Glutamatergic neuron (in vitro differentiated cells): Measurements from ENCODE around the gene KRCC1. TPM values are rescaled to one million over a fixed set of nuclear protein-coding genes. Genes with fewer than 3 reads are reported as not detected.
A peak's percentile ranks its signal among the peaks of the same experiment; 100 is the strongest.

Source experiments
- DNase-seq: peaks from one replicate; pipeline ENCODE4 v3.0.0; 2022
- H3K27ac Mint-ChIP-seq: one replicate; pipeline ENCODE4 v1.8.0; 2020; ENCODE audit warnings: mild to moderate bottlenecking, mixed read lengths, inconsistent platforms; ENCODE audit not compliant: unreplicated experiment
- H3K27me3 Mint-ChIP-seq: one replicate; pipeline ENCODE4 v1.8.0; 2020; ENCODE audit warnings: mild to moderate bottlenecking, moderate library complexity, mixed read lengths, inconsistent platforms; ENCODE audit not compliant: unreplicated experiment
- H3K36me3 Mint-ChIP-seq: one replicate; pipeline ENCODE4 v1.8.0; 2020; ENCODE audit warnings: mild to moderate bottlenecking, mixed read lengths, inconsistent platforms; ENCODE audit not compliant: unreplicated experiment
- H3K4me1 Mint-ChIP-seq: one replicate; pipeline ENCODE4 v1.8.0; 2020; ENCODE audit warnings: mild to moderate bottlenecking, low read depth, mixed read lengths, inconsistent platforms; ENCODE audit not compliant: unreplicated experiment
- H3K4me3 Mint-ChIP-seq: one replicate; pipeline ENCODE4 v1.8.0; 2020; ENCODE audit warnings: mild to moderate bottlenecking, mixed read lengths, inconsistent platforms; ENCODE audit not compliant: unreplicated experiment
- H3K9me3 Mint-ChIP-seq: one replicate; pipeline ENCODE4 v1.8.0; 2020; ENCODE audit warnings: mild to moderate bottlenecking, moderate library complexity, mixed read lengths, inconsistent platforms; ENCODE audit not compliant: unreplicated experiment
- total RNA-seq: library from RNA; stranded (reverse); fragmentation: NEBNext Ultra II Directional; extraction: Animal tissue kit (Norgen Biotek cat#: 25700); gene quantifications from one replicate; pipeline ENCODE4 v1.2.1, GENCODE V29; 2021; ENCODE audit not compliant: unreplicated experiment
- TF ChIP-seq, protein P1 (sequence below): fragments of 200-600 bp; sonication (generic); IDR thresholded peaks from one replicate; pipeline ENCODE4 v1.5.0; 2021; ENCODE audit not compliant: partially characterized antibody, unreplicated experiment

The KRCC1 gene
- total RNA-seq, 1 donor from 2014 or later, result 8.0 TPM

- Mint-ChIP-seq H3K9me3 (peaks cover 1% of the 10 kb centered on the region), H3K4me3 (no peak overlapping the region), H3K27ac (no peak overlapping the region), H3K27me3 (peaks cover 2% of the 10 kb centered on the region), H3K36me3 (no peaks in the 10 kb centered on the region), H3K4me1 (peaks cover 12% of the 10 kb centered on the region)
- DNase-seq, result no peak
- TF ChIP-seq, protein P1, sequence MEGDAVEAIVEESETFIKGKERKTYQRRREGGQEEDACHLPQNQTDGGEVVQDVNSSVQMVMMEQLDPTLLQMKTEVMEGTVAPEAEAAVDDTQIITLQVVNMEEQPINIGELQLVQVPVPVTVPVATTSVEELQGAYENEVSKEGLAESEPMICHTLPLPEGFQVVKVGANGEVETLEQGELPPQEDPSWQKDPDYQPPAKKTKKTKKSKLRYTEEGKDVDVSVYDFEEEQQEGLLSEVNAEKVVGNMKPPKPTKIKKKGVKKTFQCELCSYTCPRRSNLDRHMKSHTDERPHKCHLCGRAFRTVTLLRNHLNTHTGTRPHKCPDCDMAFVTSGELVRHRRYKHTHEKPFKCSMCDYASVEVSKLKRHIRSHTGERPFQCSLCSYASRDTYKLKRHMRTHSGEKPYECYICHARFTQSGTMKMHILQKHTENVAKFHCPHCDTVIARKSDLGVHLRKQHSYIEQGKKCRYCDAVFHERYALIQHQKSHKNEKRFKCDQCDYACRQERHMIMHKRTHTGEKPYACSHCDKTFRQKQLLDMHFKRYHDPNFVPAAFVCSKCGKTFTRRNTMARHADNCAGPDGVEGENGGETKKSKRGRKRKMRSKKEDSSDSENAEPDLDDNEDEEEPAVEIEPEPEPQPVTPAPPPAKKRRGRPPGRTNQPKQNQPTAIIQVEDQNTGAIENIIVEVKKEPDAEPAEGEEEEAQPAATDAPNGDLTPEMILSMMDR, result no peak
Measured at GRCh38 chr2:88078643-88079172, 23.1 kb upstream of the KRCC1 start.

- Mint-ChIP-seq H3K9me3 (peaks cover 2% of the 10 kb centered on the region), H3K27ac (peak overlapping the region; percentile 46), H3K4me3 (no peak overlapping the region), H3K36me3 (no peaks in the 10 kb centered on the region), H3K27me3 (peaks cover 2% of the 10 kb centered on the region), H3K4me1 (peaks cover 12% of the 10 kb centered on the region)
- TF ChIP-seq, protein P1, result no peak
- peak; percentile 51 for DNase-seq
Measured at GRCh38 chr2:88077080-88077479, 21.5 kb upstream of the KRCC1 start.

DNA sequence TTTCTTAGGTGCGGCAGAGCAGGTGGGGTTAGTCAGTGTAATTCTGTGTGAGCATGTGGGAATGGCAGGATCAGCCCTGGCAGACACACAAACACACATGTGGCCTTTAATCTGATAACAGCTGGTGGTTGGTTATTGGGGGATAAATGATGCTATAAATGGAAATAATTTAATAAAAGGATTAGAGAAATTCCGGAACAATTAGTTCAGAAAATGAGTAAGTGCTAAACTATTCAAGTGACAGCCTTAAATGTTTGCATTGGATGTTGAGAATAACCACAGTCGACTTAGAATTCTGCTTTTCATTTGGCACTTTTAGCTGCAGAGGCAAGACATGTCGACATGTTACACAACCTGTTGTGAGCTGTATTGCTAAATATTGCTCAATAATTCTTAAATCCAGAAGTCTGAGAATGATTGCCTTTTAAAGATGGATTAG, 19.3 kb upstream of the KRCC1 start:
- Mint-ChIP-seq H3K36me3 (no peaks in the 10 kb centered on the region), H3K27me3 (no peaks in the 10 kb centered on the region), H3K4me3 (no peak overlapping the region), H3K9me3 (peaks cover 2% of the 10 kb centered on the region), H3K27ac (no peak overlapping the region), H3K4me1 (peaks cover 6% of the 10 kb centered on the region)
- no peak for DNase-seq
- TF ChIP-seq, protein P1, result no peak

DNA sequence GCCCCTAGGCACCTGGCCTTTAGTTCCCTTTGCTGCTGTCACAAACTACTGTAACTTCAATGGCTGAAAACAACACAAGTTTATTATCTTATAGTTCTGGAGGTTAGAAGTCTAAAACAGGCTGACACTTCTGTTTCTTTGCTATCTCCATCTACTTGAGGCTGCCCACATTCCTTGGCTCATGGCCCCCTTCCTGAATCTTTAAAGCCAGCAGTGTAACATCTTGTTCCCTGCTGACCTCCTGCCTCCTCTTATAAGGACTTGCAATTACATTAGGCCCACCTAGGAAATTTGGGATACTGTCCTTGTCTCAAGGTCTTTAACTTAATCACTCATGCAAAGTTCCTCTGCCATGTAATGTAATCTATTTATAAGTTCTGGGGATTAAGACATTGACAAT, 18.6 kb upstream of the KRCC1 start:
- Mint-ChIP-seq H3K4me1 (peaks cover 7% of the 10 kb centered on the region), H3K9me3 (peaks cover 2% of the 10 kb centered on the region), H3K36me3 (no peaks in the 10 kb centered on the region), H3K27ac (no peak overlapping the region), H3K27me3 (no peaks in the 10 kb centered on the region), H3K4me3 (no peak overlapping the region)
- TF ChIP-seq, protein P1, result no peak
- DNase-seq, result no peak

DNA sequence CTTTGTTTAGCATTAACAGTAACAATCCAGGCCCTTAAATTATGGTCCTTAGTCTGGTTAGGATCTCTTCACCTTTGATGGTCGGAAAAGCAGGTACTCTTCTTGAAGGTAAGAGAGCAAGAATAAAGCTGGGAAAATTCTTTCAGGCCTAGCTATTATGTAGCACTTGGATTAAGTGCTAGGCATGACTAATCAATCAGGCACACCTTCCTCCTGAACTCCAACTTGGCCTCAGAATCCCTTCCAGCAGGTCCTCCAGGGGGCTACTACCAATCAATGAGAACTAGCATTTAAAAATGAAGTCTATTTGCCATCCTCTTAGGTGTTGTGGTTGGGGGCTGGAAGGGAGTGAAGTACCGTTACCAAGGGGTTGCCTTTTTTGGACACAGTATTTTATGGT, 15.8 kb upstream of the KRCC1 start:
- no peak for DNase-seq
- TF ChIP-seq, protein P1, result no peak
- Mint-ChIP-seq H3K4me1 (peaks cover 10% of the 10 kb centered on the region), H3K36me3 (no peaks in the 10 kb centered on the region), H3K27ac (no peak overlapping the region), H3K9me3 (peaks cover 2% of the 10 kb centered on the region), H3K4me3 (no peak overlapping the region), H3K27me3 (no peaks in the 10 kb centered on the region)
